LHCN-M2 (cell line): ENCODE results near the gene ADIPOQ. TPM values are rescaled to one million over a fixed set of nuclear protein-coding genes. Genes with fewer than 3 reads are reported as not detected.
"Not testable (repeated sequence)": the region's sequence is repeated elsewhere in the genome, so short reads cannot be mapped to it uniquely, and the experiment has no call there.

Source experiments
- DNase-seq: peaks from one replicate; pipeline ENCODE4 v3.0.0-alpha.2; 2012; ENCODE audit warnings: low read depth
- polyA plus RNA-seq: library from polyadenylated mRNA; unstranded; fragments of >200 nt; gene quantifications from one replicate; pipeline ENCODE4 v1.2.1, GENCODE V29; 2012; ENCODE audit warnings: missing spikeins
- total RNA-seq: library from RNA; depleted of rRNA; stranded (reverse); fragments of >200 nt; gene quantifications from 2 replicates; pipeline ENCODE4 v1.2.3, GENCODE V29; 2014; rRNA removed

The ADIPOQ gene
- total RNA-seq = not detected in 2 replicates
- not detected for polyA plus RNA-seq

DNA sequence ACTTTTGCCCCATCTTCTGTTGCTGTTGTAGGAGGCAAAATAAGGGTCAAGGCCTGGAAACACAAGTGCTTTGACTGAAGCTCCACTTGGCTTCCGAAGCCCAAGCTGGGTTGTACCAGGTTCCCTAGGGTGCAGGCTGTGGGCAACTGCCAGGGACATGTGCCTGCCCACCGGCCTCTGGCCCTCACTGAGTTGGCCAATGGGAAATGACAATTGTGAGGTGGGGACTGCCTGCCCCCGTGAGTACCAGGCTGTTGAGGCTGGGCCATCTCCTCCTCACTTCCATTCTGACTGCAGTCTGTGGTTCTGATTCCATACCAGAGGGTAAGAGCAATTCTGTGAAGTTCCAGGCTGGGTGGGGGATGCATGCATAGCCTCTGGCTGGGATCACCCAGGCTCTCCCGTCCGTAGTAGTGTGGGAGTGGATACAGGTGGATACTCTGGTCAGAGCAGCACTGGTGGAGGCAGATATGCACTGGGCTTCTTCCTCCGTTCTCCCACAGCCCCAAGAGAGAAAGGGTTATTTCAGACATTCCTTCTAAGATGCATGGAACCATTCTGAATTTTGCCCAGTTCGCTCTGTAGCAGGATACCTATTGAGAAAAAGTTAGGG lies at the start of gene ADIPOQ:
TSS of gene ADIPOQ (plus strand) at position 285 of the 613 bp plus-strand sequence. CDS start 10,349 bp downstream, outside the sequence.
- DNase-seq = no peak

DNA sequence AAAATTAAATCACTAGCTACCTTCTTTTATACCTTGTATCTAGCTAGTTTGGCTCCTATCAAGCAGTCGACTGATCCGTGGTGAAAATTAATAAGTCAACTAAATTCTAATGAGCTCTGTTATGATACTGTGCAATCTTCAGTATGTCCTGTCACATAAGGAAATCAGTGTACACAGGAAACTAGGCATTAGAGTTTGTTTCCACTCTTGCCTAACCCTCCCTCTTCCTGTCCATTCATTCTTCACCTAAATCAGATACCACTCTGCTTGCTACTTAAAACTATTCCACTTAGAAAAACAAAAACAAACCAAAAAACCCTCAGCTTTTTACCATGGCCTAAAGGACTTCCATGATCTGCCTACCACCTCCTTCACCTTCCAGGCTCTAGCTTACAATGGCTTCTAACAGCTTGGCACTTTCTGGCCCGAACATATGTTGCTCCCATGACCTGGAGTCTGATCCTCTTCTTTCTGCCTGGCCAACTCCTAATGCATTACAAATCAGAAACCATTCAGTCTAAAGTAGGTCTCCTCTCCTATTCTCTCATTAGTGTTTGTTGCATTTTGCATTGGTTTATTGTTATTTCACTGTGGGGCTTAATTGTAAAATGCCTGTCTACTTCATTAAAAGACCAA lies 44.2 kb upstream of the ADIPOQ start:
- DNase-seq = no peak

DNA sequence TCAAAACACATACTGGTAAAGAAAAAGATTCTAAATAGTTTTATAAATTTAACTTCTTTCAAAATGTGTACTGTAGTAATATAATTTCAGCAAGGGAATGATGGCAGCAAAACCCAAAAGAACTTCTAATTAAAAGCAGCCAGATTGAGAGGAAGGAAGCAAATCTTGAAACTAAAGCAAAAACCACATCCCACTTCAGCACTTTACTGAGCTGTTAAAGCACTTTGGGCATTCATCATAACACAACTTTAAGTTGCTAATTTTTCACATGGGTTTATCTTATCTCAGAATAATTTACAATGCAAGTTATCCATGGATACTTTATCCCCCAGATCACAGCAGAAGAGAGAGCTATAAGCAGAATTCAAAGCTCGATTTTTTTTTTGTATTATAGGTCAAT lies 42.2 kb upstream of the ADIPOQ start:
- DNase-seq = no peak

DNA sequence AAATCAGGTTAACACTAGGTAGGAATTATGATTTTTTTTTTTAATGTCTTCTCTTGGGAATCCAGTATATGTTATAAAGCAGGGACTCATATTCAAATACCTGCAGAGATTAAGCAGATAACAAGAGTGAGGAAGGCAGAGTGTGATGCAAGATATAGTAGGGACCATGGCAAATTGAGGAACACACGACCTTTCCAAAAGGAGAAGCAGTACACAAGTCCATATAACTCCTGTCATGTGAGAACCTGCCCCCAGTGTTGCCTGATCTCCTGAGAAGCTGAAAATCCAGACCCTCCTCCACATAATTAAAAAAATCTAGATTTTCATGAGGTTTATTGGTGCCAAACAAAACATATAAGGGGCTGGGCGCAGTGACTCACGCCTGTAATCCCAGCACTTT lies 39.8 kb upstream of the ADIPOQ start:
- DNase-seq = no peak

DNA sequence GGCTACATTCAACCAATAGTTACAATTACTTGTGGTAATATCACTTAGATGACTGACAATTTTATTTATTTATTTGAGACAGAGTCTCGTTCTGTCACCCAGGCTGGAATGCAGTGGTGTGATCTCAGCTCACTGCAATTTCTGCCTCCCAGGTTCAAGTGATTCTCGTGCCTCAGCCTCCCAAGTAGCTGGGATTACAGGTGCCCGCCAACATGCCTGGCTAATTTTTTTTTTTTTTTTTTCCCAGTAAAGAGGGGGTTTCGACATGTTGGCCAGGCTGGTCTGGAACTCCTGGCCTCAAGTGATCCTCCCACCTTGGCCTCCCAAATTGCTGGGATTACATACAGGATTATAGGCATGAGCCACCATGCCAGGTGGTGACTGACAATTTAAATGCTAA lies 39.1 kb upstream of the ADIPOQ start:
- DNase-seq = not testable (repeated sequence)

DNA sequence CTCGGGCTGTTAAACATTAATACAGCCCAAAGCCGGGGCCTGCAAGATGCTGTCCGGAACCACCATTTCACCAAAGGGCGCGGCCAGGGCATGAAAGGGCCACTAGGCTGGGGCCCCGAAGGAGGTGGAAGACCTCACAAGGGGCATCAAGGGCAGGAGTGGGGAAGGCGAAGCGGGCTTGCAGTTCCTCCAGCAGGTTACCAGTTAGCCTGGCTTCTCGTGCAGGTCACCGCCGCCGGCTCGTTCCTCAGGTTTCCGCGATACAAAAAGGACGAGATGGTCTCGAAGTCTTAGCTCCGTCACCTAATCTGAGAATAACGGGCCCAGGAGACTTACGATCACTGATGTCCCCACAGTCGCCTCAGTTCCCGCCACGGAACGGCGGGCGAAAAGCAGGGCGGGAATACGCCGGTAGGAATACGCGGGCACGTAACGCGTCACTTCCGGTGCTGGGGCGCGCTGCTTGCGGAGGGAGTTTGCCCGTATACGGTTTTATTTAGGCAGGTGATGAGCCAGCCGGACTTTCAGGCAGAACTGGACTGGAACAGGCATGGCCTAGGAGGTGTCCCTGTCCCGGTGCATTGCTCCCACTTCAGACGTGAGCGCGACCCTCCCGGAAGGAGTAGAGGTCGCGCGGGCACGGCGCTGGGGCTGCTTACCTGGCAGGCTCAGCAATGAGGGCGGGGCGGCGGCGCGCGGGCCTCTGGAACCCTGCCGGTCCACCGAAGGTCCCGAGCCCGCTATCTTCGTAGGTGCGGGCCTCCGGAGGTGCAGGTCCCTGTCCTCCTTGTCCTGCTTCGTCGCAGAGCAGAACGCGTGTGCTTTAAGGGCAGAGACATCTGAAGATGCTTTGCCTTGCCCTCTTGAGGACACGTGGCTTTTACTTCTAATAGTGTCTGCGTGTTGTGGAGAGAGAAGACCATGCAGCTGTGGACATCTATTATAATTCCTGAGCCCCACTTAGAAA lies 36.1 kb upstream of the ADIPOQ start, which contains the start of gene RFC4:
TSS of gene RFC4 (minus strand) at position 394 of the 967 bp plus-strand sequence. CDS start 1,769 bp downstream, outside the sequence.
- peak; percentile 66 for DNase-seq

DNA sequence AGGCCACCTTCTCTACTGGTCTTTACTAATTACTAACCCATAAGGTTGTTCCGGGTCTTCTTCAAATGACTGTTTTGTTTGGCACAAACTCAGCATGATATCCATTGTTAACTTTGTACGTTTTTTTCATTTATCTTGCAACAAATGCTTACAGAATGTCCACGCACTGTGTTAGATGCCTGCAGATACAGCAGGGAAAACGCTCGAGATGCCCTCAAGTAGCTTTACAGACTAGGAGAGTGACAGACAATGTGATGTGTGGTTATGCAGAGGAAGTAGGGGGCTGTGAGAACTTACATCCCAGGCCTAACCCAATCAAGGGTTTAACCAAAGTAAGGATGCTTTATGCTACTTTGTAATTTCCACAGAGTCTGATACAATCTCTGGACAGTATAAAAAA lies 35.3 kb upstream of the ADIPOQ start:
- DNase-seq = no peak

DNA sequence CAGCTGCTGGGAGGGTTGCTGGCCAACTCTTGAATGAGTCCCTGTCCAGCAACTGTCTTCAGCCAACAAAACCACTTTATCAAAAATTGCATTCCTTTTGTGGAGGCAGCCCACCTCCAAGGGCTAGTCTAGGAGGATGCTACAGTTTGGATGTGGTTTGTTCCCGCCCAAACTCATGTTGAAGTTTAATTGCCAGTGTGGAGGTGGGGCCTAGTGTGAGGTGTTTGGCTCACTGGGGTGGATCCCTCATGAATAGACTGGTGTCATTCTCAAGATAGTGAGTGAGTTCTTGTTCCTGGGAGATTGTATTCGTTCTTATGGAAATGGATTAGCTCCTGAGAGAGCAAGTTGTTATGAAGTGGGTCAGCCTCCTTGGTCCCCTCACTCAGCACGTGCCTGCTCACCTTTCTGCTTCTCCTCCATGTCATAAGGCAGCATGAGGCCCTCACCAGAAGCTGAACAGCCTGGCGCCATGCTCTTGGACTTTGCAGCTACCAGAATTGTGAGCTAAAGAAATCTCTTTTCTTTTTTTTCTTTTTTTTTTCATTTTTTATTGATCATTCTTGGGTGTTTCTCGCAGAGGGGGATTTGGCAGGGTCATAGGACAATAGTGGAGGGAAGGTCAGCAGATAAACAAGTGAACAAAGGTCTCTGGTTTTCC lies 32.0 kb upstream of the ADIPOQ start:
- DNase-seq = no peak

DNA sequence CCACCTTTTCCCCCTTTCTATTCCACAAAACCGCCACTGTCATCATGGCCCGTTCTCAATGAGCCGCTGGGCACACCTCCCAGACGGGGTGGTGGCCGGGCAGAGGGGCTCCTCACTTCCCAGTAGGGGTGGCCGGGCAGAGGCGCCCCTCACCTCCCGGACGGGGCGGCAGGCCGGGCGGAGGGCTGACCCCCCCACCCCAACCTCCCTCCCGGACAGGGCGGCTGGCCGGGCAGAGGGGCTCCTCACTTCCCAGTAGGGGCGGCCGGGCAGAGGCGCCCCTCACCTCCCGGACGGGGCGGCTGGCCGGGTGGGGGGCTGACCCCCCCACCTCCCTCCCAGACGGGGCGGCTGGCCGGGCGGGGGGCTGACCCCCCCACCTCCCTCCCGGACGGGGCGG lies 31.2 kb upstream of the ADIPOQ start:
- not testable (repeated sequence) for DNase-seq

DNA sequence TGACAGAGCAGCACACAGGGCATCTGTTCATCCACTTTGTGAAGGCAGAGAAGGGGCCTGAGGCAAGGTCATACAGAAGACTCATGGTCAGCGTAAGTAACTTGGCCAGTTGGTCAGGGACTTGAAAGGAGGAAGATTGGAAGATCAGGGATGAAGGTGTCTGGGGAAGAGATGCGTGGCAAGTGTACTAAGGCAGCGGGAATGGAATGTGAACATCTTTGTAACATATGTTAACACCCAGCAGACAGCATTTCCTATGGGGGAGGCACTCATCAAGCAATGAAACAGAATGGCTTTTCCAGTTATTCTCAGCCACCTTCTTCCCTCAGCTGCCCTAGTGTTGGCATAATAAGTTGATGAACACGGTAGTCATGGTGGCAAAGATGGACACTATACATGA lies 28.4 kb upstream of the ADIPOQ start:
- no peak for DNase-seq

DNA sequence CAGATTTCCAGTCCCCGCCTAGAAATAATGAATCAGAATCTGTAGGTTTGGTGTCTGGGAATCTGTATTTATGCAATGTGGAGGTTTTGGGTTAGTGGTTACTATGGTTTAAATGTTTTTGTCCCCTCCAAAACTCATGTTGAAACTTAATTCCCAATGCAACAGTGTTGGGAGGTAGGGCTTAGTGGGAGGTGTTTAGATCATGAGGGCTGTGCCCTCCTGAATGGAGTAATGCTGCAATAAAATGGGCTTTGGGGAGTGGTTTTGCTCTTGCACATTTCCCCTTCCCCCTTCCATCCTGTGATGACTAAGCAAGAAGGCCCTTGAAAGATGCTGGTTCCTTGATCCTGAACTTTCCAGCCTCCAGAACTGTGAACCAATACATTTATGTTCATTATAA lies 27.1 kb upstream of the ADIPOQ start:
- DNase-seq = peak; percentile 45

DNA sequence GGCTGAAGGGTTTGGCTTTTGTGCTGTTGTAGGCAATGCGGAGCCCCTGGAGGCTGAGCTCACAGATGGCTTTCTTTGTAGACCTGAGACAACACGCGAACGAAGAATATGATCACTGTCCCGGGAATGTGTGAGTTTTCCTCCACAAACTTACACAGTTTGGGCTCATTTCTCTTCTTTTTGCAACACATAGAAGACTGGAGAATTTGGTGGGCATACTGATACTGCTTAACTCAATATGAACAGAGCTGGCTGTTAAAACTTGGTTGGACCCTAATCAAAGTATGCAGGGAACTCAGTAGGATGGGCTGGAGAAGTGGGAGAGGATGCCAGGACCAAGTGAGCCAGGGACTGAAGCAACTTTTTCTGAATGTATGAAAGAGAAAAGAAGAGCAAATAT lies 24.0 kb upstream of the ADIPOQ start:
- no peak for DNase-seq

DNA sequence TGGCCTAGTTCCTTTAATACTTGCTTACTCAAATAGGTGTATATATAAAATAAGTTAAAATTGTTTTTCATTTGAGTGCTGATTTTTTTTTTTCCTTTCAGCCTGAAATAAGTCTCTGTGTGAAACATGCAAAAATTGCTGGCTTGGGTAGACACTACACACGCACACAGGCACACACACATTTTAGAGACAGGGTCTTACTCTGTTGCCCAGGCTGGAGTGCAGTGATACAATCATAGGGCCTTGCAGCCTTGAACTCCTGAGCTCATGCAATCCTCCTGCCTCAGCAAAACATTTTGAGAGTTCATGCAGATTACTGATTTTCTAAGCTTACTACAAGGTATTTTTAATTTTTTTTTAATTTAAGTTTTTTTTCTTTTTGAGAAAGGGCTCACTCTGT lies 23.6 kb upstream of the ADIPOQ start:
- DNase-seq = no peak

DNA sequence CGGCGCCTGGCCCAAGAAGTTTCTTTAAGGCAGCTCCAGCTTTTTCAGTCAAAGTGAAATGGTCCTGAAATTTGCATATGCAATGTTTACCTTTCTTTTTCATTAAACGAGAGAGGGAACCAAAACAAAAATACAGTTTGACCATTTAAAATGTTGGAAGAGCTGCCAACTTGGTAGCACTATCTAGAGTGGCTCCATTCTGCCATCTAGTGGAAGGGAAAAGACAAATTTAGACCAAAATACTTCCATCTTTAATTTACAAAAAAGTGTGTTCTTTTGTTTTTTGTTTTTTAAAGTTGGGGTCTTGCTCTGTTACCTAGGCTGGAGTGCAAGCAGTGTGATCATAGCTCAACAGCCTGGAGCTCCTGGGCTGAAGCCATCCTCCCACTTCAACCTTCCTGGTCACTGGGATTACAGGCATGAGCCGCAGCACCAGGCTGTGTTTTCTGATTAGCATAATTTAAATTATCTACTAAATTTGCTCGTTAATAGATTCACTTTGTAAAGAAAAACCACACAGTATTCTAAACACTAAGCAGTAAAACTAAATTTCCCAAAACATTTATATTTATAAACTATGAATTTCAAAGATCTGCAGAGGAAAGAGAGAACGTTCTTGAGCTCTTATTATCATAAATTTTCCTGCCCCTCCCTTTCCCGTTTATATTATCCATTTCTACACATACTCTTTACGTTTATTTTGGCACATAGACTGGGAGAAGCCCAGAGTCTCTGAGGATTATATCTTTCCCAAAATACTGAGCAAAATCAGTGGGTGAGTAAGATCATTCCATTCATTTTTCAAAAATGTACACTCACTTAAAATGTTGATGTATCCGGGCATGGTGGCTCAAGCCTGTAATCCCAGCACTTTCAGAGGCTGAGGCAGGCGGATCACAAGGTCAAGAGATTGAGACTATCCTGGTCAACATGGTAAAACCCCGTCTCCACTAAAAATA lies 20.8 kb upstream of the ADIPOQ start:
- DNase-seq = peak; percentile 57

DNA sequence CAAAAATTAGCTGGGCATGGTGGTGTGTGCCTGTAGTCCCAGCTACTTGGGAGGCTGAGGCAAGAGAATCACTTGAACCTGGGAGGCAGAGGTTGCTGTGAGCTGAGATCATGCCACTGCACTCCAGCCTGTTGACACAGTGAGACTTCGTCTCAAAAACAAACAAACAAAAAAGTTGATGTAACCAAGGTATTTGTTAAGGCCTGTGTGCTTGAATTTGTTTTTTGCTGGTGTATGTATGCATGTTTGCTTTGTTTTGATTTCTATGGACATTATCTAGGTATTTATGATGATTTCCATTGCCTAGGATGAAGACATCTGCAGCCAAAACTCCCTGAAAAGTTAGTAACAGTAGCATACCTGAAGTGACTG lies 20.1 kb upstream of the ADIPOQ start:
- not testable (repeated sequence) for DNase-seq

DNA sequence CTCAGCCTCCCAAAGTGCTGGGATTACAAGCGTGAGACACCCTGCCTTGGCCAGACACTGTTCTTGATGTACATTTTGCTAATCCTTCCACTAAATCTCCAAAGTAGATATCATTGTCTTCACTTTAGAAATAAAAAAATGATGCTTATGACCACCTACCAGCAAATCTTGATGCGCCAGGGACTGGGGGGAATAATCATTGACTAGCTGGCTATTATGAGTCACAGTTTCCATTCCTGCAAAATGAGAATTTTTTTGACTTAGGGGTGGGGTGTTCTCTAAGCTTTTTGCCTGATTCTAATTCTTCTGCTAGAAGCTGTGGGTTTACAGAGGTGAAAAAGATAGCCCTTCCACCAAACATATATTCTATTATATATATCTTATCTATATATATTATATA lies 19.1 kb upstream of the ADIPOQ start:
- DNase-seq = no peak

DNA sequence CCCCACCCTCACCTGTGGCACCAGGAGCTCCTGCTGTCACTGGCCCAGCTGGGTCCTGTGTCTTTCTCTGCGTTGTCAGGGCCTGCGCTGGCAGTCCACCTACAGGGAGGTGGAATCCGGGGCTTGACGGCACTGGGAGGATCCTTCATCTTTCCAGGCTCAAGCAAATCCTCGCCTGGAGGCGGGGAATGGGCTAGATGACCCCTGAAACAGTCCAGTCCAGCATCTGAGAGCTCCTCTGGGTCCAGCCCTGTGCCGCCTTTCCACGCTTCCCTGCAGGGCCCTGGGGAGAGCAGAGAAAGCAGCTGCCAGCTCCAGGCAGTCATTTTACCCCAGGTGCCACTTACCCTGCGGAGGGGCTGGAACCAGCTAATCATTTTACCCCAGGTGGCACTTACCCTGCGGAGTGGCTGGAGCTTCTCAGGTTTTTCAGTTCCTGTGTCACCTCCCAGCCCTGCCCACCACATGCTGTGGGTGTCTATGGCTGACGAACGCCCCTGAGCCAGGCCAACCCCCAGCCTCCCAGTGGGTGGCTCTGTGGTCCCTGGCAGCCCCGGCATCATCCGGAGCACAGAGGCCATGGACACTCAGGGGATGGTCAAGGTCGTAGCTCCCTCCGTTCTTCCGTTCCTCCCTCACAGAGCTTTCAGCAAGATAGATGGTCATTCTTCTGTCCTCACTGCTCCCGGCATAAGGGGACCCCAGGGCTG lies 17.9 kb upstream of the ADIPOQ start:
- no peak for DNase-seq

DNA sequence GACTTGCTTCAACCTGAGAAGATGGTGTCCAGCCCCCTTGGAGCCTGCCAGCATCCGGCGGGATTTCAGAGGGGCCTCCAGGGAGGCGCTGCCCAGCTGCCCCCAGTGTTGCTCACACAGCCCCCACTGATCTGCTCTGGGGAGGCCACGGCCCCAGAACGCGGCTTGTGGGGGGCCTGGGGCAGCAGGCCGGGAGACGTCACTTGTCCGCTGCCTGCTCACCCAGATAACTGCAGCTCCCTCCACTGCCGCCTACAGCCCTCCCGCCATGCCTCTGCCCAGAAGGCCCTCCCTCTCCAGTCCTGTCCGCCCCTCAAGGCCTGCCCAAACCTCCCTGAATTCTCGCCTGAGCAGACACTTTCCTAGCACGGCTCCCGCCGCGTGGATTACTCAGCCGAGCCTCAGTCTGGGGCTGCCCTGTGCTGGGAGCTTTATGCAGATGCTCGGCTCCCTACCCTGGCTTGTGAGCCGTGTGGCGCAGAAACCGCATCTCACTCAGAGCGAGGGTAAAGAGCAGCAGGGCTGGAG lies 17.2 kb upstream of the ADIPOQ start:
- DNase-seq = peak; percentile 25

DNA sequence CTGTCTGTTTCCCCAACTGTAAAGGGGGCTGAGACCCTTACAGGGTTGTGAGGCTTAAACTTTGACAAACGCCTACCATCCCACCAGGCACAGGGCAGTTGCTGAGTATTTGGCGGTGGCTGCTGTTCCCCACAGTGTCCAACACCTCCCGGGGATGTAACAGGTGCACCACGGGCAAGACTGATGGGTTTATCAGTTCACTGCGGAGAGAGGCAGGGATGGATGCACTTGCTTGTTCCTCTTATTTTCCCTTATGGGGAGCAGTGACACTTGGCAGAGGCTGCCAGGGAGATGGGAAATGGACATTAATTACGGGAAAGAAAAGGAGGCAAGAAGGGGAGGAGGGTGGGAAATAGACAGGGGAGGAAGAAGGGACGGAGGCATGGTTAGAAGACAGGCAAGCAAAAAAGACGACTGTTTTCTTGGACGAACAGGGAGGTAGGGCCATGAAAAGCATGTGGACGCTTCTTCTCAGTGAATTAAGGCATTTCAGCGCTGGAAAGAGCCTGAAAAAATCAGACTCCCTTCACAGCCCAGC lies 16.6 kb upstream of the ADIPOQ start:
- DNase-seq = no peak
